ENCODE results near the gene ATP7A.

ATP7A gene

DNA sequence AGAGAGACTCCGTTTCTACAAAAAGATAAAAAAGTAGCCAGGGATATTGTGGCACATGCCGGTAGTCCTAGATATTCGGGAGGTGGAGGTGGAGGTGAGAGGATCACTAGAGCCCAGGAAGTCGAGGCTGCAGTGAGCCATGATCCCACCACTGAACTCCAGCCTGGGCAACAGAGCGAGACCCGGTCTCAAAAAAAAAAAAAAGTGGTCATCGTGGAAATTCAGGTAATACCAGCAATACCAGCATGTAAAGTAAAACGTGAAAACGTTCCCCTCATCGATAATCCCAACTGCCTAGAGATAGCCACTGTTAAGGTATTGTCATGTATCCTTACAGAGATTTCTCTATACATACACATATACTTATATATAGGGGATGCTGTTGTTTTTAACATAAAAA, 16.8 kb upstream of the ATP7A start:
- no peak overlapping the region for H2AFZ ChIP-seq (ENCODE audit: insufficient read depth, low read length, poor library complexity)
- H3K79me2 ChIP-seq (ENCODE audit: control insufficient read depth, insufficient read depth, low read length, poor library complexity), result peaks cover 2% of the 10 kb centered on the region
- H3K9ac ChIP-seq (ENCODE audit: low read length), result no peak overlapping the region
- H3K4me3 ChIP-seq (ENCODE audit: low read depth, low read length), result no peak overlapping the region
- no peaks in the 10 kb centered on the region for H3K9me3 ChIP-seq (ENCODE audit: insufficient read depth, low read depth, low read length)
- H3K14ac ChIP-seq (ENCODE audit: low read length), result no peak overlapping the region
- H3K27ac ChIP-seq (ENCODE audit: low read depth, low read length), result no peak overlapping the region
- no peak overlapping the region for H2BK12ac ChIP-seq (ENCODE audit: low read length)
- no peak overlapping the region for H3K18ac ChIP-seq (ENCODE audit: low read length)
- H2AK5ac ChIP-seq (ENCODE audit: low read length), result no peak overlapping the region
- peaks cover 2% of the 10 kb centered on the region for H3K79me1 ChIP-seq (ENCODE audit: low read length)
- no CpG with 5 or more reads among the region's 10 CpGs for WGBS (ENCODE audit: extremely low coverage, insufficient coverage, insufficient read length)
- H3K27me3 ChIP-seq (ENCODE audit: insufficient read depth, low read length), result no peaks in the 10 kb centered on the region
- H4K12ac ChIP-seq (ENCODE audit: low read depth, low read length), result no peak overlapping the region
- H3K4ac ChIP-seq (ENCODE audit: low read depth, low read length), result no peak overlapping the region
- H2BK120ac ChIP-seq (ENCODE audit: insufficient read depth, low read length, poor library complexity), result no peak overlapping the region
- H3K4me1 ChIP-seq (ENCODE audit: control insufficient read depth in 1 of 2, insufficient read depth in 2 of 2, low read length in 2 of 2), result no peaks in the 10 kb centered on the region
- no peak overlapping the region for H4K91ac ChIP-seq (ENCODE audit: low read depth, low read length)
- H3K23ac ChIP-seq (ENCODE audit: low read length), result no peak overlapping the region
- H2BK5ac ChIP-seq (ENCODE audit: low read depth, low read length, poor library complexity), result no peak overlapping the region
- no peak overlapping the region for H4K8ac ChIP-seq (ENCODE audit: low read depth, low read length)
- H3K4me2 ChIP-seq (ENCODE audit: low read length), result no peak overlapping the region
- no peaks in the 10 kb centered on the region for H3K36me3 ChIP-seq (ENCODE audit: control insufficient read depth in 1 of 2, insufficient read depth in 2 of 2, low read length in 2 of 2)
- peak in 1 of 2 donors; percentile 5 for DNase-seq

DNA sequence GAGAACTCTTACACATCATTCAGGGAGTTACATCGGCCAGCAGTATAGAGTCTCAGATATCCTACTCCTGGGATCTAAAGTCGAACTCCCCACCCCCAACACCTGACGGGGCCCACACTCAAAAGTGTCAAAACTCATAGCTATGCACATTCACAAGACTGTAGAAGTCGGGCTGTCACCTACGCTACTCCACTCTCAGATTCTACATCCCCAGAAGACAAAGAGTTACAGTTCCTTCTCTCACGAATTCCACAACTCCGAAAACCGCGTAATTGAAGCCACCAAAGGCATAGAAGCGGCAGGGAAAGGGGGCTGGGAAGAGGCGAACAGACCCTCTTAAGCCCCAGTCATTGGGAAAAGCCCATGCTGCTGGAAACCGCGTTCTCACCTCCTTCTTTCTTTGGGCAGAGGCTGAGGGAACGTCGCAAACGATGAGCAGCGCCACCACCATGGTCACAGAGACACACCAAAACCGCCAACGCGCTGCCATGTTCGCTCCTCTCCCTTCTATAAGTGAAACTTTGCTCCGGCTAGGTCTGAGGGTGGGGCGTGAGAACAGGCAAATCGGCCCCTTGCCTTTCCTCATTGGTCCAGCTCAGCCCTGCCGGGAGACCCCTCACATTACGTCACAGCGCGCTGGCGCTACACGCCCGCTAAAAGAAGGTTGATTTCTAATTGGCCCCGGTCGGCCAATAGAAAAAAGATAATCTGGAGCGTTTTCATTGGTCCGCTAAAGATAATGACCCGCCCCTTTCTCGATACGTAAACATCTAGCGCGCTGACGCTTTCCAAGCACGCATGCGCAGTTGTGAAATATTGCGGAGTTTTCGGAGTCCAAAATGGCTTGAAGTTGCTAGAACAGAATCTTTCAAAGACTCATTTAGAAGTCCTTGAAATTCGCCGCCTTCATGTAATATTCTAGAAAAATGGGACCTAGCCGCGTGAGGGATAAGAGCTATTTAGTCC, 15.3 kb upstream of the ATP7A start, which contains the start of gene MAGT1:
Gene MAGT1 (minus strand): TSS at position 515 of the 966 bp plus-strand sequence. CDS start 25 bp downstream, at position 490.
- Histone ChIP-seq H2BK12ac (ENCODE audit: low read length) (no peak within 1 kb of the TSS), H3K79me2 (ENCODE audit: control insufficient read depth, insufficient read depth, low read length, poor library complexity) (peaks cover 2% of the 10 kb centered on the region), H4K8ac (ENCODE audit: low read depth, low read length) (peak within 1 kb of the TSS; percentile 53), H3K27ac (ENCODE audit: low read depth, low read length) (peak within 1 kb of the TSS; percentile 72), H3K18ac (ENCODE audit: low read length) (no peak within 1 kb of the TSS), H3K4me1 (ENCODE audit: control insufficient read depth in 1 of 2, insufficient read depth in 2 of 2, low read length in 2 of 2) (no peaks in the 10 kb centered on the region), H2BK5ac (ENCODE audit: low read depth, low read length, poor library complexity) (no peak within 1 kb of the TSS), H4K91ac (ENCODE audit: low read depth, low read length) (peak within 1 kb of the TSS; percentile 28), H3K9ac (ENCODE audit: low read length) (peak within 1 kb of the TSS; percentile 96), H3K79me1 (ENCODE audit: low read length) (peaks cover 2% of the 10 kb centered on the region), H3K27me3 (ENCODE audit: insufficient read depth, low read length) (no peaks in the 10 kb centered on the region), H4K12ac (ENCODE audit: low read depth, low read length) (no peak within 1 kb of the TSS), H2AK5ac (ENCODE audit: low read length) (no peak within 1 kb of the TSS), H3K4me2 (ENCODE audit: low read length) (peak within 1 kb of the TSS; percentile 74), H3K4ac (ENCODE audit: low read depth, low read length) (peak within 1 kb of the TSS; percentile 52), H3K23ac (ENCODE audit: low read length) (no peak within 1 kb of the TSS), H2AFZ (ENCODE audit: insufficient read depth, low read length, poor library complexity) (peak within 1 kb of the TSS; percentile 71), H2BK120ac (ENCODE audit: insufficient read depth, low read length, poor library complexity) (no peak within 1 kb of the TSS), H3K36me3 (ENCODE audit: control insufficient read depth in 1 of 2, insufficient read depth in 2 of 2, low read length in 2 of 2) (no peaks in the 10 kb centered on the region), H3K9me3 (ENCODE audit: insufficient read depth, low read depth, low read length) (no peaks in the 10 kb centered on the region), H3K14ac (ENCODE audit: low read length) (peak within 1 kb of the TSS; percentile 84), H3K4me3 (ENCODE audit: low read depth, low read length) (peak within 1 kb of the TSS; percentile 99)
- peak; percentile 92 to 99 for DNase-seq
- no CpG with 5 or more reads among the region's 49 CpGs for WGBS (ENCODE audit: extremely low coverage, insufficient coverage, insufficient read length)

GRCh38 chrX:77899081-77899828, 11.2 kb upstream of the ATP7A start, which contains the start of gene COX7B:
TSS of gene COX7B (plus strand) at chrX:77899468. CDS start at chrX:77899554, 86 bp downstream.
- no peaks in the 10 kb centered on the region for H3K27me3 ChIP-seq (ENCODE audit: insufficient read depth, low read length)
- H3K4me1 ChIP-seq (ENCODE audit: control insufficient read depth in 1 of 2, insufficient read depth in 2 of 2, low read length in 2 of 2), result no peaks in the 10 kb centered on the region

DNA sequence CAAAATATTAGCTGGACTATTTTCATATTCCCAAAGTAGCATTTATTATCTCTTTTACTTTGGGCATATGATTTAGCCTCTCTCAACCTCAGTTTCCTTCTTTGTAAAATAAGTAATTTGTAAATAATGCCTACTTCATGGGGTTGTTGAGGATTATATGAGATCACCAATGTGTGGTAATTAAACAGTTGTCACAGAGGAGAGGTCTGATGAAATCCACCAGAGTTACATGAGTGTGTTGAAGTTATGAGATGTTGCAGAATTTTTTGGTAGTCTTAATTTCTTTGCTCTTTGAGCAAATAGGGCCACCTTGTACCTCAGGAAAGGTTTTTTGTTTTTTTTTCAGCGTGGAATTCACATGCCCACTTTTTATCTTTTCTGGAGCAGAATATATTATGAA, 9.8 kb upstream of the ATP7A start:
- Histone ChIP-seq H2BK12ac (ENCODE audit: low read length) (no peak overlapping the region), H3K4me2 (ENCODE audit: low read length) (no peak overlapping the region), H4K8ac (ENCODE audit: low read depth, low read length) (no peak overlapping the region), H3K14ac (ENCODE audit: low read length) (no peak overlapping the region), H3K79me2 (ENCODE audit: control insufficient read depth, insufficient read depth, low read length, poor library complexity) (no peaks in the 10 kb centered on the region), H2AFZ (ENCODE audit: insufficient read depth, low read length, poor library complexity) (no peak overlapping the region), H3K27ac (ENCODE audit: low read depth, low read length) (no peak overlapping the region), H3K27me3 (ENCODE audit: insufficient read depth, low read length) (no peaks in the 10 kb centered on the region), H3K9me3 (ENCODE audit: insufficient read depth, low read depth, low read length) (no peaks in the 10 kb centered on the region), H3K36me3 (ENCODE audit: control insufficient read depth in 1 of 2, insufficient read depth in 2 of 2, low read length in 2 of 2) (peaks cover 0 to 4% of the 10 kb centered on the region in 2 experiments), H3K9ac (ENCODE audit: low read length) (no peak overlapping the region), H3K4ac (ENCODE audit: low read depth, low read length) (no peak overlapping the region), H2AK5ac (ENCODE audit: low read length) (no peak overlapping the region), H3K23ac (ENCODE audit: low read length) (no peak overlapping the region), H4K91ac (ENCODE audit: low read depth, low read length) (no peak overlapping the region), H3K79me1 (ENCODE audit: low read length) (no peaks in the 10 kb centered on the region), H3K18ac (ENCODE audit: low read length) (no peak overlapping the region), H2BK5ac (ENCODE audit: low read depth, low read length, poor library complexity) (no peak overlapping the region), H3K4me1 (ENCODE audit: control insufficient read depth in 1 of 2, insufficient read depth in 2 of 2, low read length in 2 of 2) (no peaks in the 10 kb centered on the region), H3K4me3 (ENCODE audit: low read depth, low read length) (no peak overlapping the region), H2BK120ac (ENCODE audit: insufficient read depth, low read length, poor library complexity) (no peak overlapping the region), H4K12ac (ENCODE audit: low read depth, low read length) (no peak overlapping the region)
- WGBS (ENCODE audit: extremely low coverage, insufficient coverage, insufficient read length), result no CpG with 5 or more reads among the region's 1 CpG
- peak in 1 of 2 donors; percentile 16 for DNase-seq

More at GRCh38 chrX:77899081-77899828, 11.2 kb upstream of the ATP7A start, which contains the start of gene COX7B:
- peak within 1 kb of the TSS; percentile 88 for H3K9ac ChIP-seq (ENCODE audit: low read length)
- H2AFZ ChIP-seq (ENCODE audit: insufficient read depth, low read length, poor library complexity), result no peak within 1 kb of the TSS
- no peak within 1 kb of the TSS for H2AK5ac ChIP-seq (ENCODE audit: low read length)
- no peak within 1 kb of the TSS for H2BK12ac ChIP-seq (ENCODE audit: low read length)
- peak within 1 kb of the TSS; percentile 37 for H4K91ac ChIP-seq (ENCODE audit: low read depth, low read length)
- H2BK120ac ChIP-seq (ENCODE audit: insufficient read depth, low read length, poor library complexity), result peak within 1 kb of the TSS; percentile 17
- no peak within 1 kb of the TSS for H3K14ac ChIP-seq (ENCODE audit: low read length)
- H3K27ac ChIP-seq (ENCODE audit: low read depth, low read length), result peak within 1 kb of the TSS; percentile 20
- peak within 1 kb of the TSS; percentile 63 for H3K4me2 ChIP-seq (ENCODE audit: low read length)
- H3K36me3 ChIP-seq (ENCODE audit: control insufficient read depth in 1 of 2, insufficient read depth in 2 of 2, low read length in 2 of 2), result peaks cover 0 to 4% of the 10 kb centered on the region in 2 experiments
- no peak within 1 kb of the TSS for H2BK5ac ChIP-seq (ENCODE audit: low read depth, low read length, poor library complexity)
- peak within 1 kb of the TSS; percentile 62 for H4K12ac ChIP-seq (ENCODE audit: low read depth, low read length)
- peak; percentile 73 to 98 for DNase-seq
- peak within 1 kb of the TSS; percentile 72 for H3K4ac ChIP-seq (ENCODE audit: low read depth, low read length)
- H3K18ac ChIP-seq (ENCODE audit: low read length), result no peak within 1 kb of the TSS
- no CpG with 5 or more reads among the region's 28 CpGs for WGBS (ENCODE audit: extremely low coverage, insufficient coverage, insufficient read length)
- H3K4me3 ChIP-seq (ENCODE audit: low read depth, low read length), result peak within 1 kb of the TSS; percentile 77
- peaks cover 2% of the 10 kb centered on the region for H3K79me1 ChIP-seq (ENCODE audit: low read length)
- H3K79me2 ChIP-seq (ENCODE audit: control insufficient read depth, insufficient read depth, low read length, poor library complexity), result peaks cover 2% of the 10 kb centered on the region
- no peak within 1 kb of the TSS for H3K23ac ChIP-seq (ENCODE audit: low read length)
- no peaks in the 10 kb centered on the region for H3K9me3 ChIP-seq (ENCODE audit: insufficient read depth, low read depth, low read length)
- H4K8ac ChIP-seq (ENCODE audit: low read depth, low read length), result peak within 1 kb of the TSS; percentile 82
